Central memory CD4-positive, alpha-beta T cell (primary cell): ENCODE data around the gene BCLAF3.

ENCODE experiments used
- DNase-seq: peaks from one replicate; pipeline ENCODE4 v3.0.0; 2022
- total RNA-seq, 3 experiments: gene quantifications; one replicate each; lab custom pipeline; 2026; lab: John Stamatoyannopoulos, UW

Gene BCLAF3
- total RNA-seq, result 6.5 to 35.7 (median 21.5) reads per million in 3 experiments

- DNase-seq, result peak; percentile 77
Measured at GRCh38 chrX:19990556-19991349, at the start of gene BCLAF3. TSS of gene BCLAF3 (minus strand) at chrX:19991061. CDS start at chrX:19970264, 20,797 bp downstream.

- DNase-seq, result no peak
Measured at GRCh38 chrX:20038966-20039365, 48.1 kb upstream of the BCLAF3 start.

GRCh38 chrX:20037186-20037585, 46.3 kb upstream of the BCLAF3 start:
- no peak for DNase-seq

DNA sequence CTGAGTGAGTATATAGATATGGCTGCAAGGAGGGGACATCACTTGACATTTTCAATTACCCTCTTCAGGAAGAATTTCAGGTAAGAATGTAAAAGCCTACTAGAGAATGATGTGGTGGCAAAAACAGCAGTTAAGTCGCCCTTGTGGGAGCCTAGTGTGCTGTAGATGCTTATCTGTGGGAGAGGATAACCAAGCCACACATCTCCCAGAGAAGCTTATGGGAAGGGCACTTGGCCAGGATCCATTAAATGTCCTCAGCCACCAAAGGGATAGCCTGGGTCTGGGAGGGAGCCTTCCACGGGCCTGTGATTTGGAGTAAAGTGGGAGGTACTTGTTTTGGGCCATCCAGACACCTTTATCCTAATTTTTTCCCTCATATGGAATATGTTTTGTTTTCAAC, 41.3 kb upstream of the BCLAF3 start:
- DNase-seq, result no peak

DNA sequence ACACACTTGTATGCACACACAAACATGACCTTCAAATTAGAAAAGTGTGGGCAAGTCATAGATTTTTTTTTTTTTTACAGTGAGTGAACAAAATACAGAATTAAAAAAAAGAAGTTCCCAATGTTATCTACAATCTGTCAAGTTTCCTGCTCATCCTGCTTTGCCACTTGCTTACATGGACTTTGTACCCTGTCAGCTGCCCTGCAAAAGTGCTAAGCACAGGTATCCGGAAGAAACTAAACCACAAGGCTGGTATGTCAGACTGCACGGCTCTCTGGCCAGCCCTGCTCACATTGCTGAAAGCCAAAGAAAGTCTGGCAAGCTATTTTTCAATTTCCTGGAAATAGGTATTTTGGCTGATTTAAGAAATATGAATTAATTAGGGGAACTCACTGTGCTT, 38.9 kb upstream of the BCLAF3 start:
- no peak for DNase-seq

DNA sequence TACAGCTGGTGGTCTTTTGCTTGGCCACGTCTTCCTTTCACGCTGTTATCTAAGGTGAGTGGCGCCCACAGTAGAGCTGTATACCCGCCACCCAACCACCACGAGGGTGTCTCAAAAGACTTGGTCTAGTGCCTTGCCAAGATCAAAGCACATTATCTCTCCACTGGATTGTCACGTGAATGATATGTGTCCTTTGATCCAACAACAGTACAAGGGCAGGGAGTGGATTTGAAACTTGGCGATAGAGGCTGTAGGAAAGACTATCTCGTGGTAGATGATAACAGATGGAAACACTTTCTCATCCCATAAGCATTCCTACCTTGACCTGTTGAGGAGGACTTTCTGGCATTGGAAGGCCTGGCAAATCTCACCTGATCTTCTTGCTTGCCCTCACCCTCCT, 37.7 kb upstream of the BCLAF3 start:
- no peak for DNase-seq

DNA sequence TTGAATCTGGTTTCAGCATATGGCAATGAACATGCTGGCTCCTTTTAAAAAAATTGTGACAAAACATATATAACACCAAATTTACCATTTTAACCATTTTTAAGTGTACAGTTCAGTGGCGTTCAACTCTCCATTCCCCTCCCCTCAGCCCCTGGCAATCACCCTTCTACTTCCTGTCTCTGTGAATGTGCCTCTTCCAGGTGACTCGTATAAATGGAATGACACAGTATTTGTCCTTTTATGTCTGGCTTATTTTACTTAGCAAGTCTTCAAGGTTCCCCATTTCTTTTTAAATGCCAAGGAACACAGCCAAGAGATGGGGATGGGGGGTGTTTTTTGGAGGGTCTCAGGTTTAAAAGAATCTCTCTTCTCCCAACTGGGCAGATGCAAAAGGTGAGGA, 35.4 kb upstream of the BCLAF3 start:
- DNase-seq, result no peak

DNA sequence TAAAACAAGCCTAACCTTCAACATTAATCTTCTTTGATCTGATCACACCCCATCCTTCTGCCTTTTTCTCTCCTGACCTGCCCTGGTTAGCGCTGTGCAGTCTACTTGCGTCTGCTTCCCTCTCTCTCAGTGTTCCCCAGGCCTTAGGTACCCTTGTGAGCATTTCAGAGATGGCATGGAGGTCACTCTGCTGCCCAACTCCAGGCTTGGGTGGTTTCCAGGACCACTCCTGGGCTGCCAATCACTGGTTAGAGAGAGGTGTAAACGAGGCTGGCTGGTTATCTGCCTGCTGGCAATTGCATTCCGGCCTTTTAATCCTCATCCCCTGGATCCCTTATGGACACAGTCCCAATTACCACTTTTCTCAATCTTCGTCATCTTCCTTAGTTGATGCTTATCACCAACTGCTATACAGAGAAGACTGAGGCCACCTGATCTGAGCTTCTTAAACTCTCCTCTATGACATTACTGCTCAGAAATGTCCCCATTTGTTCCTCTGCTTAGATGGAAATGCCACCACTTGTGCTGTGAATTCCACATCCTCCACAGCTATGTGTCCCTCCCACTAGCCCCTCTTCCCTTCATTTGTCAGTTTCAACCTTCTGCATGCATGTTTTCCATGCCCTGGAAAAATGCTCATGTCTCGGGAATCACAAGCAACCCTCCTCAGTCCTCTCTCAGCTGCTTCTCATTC, 29.0 kb upstream of the BCLAF3 start:
- no peak for DNase-seq

- DNase-seq, result no peak
Measured at GRCh38 chrX:20016616-20016945, 25.7 kb upstream of the BCLAF3 start.

GRCh38 chrX:20015945-20016615, 25.2 kb upstream of the BCLAF3 start:
- DNase-seq, result no peak

DNA sequence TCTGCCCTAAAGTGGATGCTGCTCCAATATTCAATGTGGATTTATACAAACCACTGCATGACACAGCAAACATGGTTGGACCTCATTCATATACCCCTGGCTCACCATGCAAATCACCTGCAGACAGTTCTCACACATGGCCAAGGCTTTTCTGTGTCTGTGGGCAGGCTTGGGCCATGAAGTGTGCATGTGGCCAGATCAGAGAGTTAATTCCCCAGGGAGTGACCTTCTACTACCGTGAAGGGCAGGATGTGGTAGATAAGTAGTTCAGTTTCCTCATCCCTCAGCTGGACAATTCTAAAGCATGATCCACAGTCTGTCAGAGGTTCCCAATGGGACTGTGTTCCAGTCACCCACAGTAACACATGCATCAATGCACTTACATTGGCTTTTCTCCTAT, 24.6 kb upstream of the BCLAF3 start:
- DNase-seq, result no peak

DNA sequence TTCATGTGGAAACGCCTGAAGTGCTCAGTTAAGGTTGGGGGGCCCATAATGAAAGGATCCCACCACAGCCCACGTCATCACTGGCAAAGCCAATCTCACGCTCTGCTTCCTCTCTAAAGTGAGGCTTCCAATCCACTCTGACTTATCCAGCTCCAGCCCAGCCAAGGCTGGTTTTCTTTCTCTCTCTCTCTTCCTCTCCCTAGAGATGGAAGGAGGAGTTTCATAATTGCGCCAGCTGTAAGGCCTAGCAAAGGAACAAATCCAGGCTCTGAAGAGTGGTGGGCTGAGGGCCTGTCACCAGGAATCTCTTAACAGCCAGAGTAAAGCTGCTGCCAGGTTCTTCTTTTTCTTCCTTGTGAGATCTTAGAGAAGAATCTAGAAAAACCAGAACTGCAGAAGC, 20.7 kb upstream of the BCLAF3 start:
- DNase-seq, result no peak

DNA sequence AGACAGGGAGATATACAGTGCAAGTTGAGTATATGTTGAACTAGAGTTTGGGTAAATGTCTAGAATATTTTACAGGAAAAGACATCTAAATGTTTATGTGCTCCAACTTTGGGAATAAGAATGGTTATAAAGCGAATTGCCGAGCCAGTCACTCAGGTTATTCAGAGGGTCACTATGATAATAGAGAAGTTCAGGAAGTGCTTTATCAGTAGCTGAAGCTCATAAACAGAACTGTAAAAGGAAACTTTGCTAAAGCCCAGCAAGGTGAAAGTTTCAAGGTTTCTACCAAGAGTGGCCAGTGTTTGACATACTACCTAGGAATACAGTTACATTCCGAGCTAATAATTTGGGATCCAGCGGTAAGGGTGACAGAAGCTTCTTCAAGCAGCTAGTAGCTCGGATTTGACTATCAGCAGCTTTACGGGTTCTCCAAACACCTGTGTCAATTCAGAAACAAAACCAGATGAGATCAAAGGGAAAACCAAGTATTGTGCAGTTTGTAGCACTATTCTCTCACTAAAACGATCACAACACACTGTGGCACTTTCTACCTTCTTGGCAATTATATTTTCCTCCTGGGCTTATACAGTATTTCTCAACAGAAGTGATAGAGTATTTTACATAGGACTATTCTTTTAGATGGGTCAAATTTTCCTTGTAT, 17.2 kb upstream of the BCLAF3 start:
- DNase-seq, result no peak

DNA sequence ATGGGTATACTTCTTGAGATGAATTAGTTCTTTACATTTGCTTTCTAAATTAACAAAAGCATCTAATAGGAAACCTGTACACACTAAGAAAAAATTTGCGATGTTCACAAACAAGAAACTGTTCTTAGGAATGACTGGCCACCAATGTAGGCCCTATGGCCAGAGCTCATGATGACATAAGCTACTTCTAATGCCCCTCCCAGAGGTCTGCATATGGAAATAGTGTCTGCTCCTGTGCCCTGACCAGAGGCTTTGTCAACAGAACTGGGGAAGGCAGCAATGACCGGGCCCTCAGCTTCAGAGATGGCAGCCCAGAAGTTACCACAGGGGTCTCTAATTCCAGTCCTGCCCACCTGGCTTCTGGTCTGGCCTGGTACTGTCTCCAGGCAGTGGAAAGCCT, 15.0 kb upstream of the BCLAF3 start:
- DNase-seq, result no peak

DNA sequence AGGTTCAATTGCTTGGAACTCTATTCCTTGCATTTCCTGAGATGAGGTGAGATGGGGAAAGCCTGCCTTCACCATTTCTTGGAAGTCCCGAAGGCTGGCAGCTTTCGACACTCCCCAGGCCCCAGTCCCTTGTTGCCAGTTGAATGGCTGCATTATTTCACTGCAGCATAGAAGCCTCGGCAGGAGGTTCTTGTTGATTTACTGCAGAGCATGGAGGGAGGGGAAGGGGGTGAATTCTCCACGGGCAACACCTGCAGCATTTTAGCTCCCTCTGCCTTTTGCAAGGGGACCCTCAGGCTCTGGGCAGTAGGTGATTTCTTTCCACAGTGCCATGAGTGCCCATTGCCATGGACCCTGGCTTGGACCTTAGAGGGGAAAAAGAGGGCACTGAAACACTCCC, 10.7 kb upstream of the BCLAF3 start:
- no peak for DNase-seq

- DNase-seq, result no peak
Measured at GRCh38 chrX:19991350-19991718, 473 bp upstream of the BCLAF3 start.

- no peak for DNase-seq
Measured at GRCh38 chrX:19990151-19990555, 708 bp downstream of the BCLAF3 start.

DNA sequence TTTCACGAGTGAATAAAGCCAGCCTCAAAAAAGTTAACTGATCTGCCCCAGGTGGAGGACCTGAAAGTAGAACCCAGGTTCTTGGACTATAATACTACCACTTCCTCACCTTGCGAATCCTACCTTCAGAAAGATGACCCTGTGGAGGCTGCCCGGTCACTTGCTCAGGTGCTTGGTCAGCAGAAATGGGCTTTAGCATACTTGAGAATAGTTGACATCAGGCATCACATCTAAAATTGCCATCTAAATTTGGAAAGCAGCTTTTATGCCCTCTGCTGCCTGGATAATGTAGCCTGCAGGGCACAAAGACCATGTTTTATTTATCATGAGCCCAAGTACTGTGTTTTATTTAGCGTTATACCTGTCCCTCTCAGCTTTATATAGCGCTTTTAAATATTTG, 3.0 kb downstream of the BCLAF3 start:
- DNase-seq, result no peak

- no peak for DNase-seq
Measured at GRCh38 chrX:19986531-19986930, 4.3 kb downstream of the BCLAF3 start.

DNA sequence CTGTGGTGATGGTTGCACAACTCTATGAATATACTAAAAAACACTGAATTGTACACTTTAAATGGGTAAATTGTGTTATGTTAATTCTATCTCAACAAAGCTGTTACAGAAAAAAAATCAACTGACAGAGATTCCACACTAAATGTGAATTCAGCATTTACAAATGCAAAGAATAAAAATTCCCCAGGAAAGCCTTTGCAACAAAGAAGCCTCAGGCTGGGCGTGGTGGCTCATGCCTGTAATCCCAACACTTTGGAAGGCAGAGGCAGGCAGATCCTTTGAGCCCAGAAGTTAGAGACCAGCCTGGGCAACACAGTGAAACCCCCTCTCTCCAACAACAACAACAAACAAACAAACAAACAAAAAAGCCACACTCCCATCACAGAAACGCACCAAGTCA, 8.9 kb downstream of the BCLAF3 start:
- DNase-seq, result no peak

GRCh38 chrX:19975845-19976244, 15.0 kb downstream of the BCLAF3 start:
- DNase-seq, result no peak

DNA sequence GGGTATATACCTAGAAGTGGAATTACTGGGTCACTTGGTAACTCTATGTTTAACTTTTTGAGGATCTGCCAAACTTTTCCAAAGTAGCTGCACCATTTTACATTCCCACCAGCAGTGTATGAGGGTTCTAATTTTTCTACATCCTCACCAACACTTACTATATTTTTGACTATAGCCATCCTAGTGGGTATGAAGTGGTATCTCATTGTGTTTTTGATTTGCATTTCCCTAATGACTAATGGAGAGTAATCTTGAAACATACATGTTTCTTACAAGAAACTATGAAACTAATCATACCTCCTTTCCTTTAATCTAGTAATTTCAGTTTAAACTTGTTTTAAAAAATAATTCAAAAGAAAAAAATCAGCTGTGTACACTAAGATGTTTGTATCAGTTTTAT, 17.9 kb downstream of the BCLAF3 start:
- DNase-seq, result no peak

GRCh38 chrX:19968276-19968675, 22.6 kb downstream of the BCLAF3 start:
- DNase-seq, result no peak

DNA sequence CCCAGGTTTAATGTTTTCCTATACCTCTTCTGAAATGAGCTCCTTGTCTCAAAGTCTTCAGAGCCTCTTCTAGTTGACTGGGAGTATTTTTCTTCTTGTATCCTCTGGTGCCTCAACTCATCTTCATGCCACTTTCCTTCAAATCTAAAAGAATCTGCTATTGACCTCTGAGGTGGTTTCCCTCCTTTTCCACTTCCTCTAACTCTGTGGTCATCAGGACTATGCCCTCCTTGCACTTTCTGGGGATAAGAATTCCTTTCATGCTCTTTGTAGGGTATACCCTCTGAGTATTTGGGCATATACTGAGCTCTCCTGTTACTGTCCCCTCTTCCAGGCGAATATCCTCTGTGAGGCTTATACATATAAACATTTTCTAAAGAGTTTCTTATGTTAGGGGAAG, 24.8 kb downstream of the BCLAF3 start:
- DNase-seq, result no peak
